ENCODE measurements around the gene SPAG16. TPM values are rescaled to one million over a fixed set of nuclear protein-coding genes. Genes with fewer than 3 reads are reported as not detected.
"Not testable (repeated sequence)": the region's sequence is repeated elsewhere in the genome, so short reads cannot be mapped to it uniquely, and the experiment has no call there.

SPAG16 gene
- polyA plus RNA-seq, 2 of the 4 experiments (the other 2 are of a cell fraction) = 19.1 to 27.6 TPM

DNA sequence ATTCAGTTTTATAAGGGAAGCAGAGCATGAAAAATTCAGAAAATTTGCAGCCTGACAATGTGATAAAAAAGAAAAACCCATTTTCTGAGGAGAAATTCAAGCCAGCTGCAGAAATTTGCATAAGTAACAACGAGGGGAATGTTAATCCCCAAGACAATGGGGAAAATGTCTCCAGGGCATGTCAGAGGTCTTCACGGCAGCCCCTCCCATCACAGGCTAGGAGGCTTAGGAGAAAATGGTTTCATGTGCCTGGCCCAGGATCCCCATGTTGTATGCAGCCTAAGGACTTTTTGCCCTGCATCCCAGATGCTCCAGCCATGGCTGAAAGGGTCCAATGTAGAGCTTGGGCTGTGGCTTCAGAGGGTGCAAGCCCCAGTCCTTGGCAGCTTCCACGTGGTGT, 714.7 kb downstream of the SPAG16 start:
- H3K4me2 ChIP-seq; H3K27ac ChIP-seq; DNase-seq (ENCODE audit: low read depth in 1 of 2, low spot score in 1 of 2); FAIRE-seq; H3K9me3 ChIP-seq; POLR2A ChIA-PET; ATAC-seq; H3K4me3 ChIP-seq: not testable (repeated sequence)
- H3K4me1 ChIP-seq = peaks cover 19% of the 10 kb centered on the region
- CTCF ChIA-PET = interaction anchor here (0.6 kb wide), 1 partner anchor 17 kb away, joined by 3 read pairs; no protein-coding TSS in a partner anchor
- WGBS (ENCODE audit: missing lambda C conversion rate) = 32% methylated on average over 3 of the region's 3 CpGs

DNA sequence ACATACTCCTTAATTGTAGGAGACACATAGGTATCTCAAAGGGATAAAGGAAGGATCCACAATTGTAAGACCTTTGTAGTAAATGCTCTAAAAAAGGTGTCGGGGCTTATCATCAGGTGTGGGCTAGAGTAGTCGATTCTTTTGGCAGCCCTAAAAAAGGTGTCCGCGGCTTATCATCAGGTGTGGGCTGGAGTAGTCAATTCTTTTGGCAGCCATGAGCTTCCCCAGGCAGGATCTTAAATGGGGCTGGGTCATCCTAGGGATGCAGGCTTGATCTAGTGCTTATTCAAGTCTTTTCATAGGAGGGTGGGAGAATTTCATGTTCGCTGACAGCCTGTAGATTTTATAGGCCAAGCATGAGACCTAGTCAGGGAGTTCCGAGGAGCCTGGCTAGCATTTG, 720.2 kb downstream of the SPAG16 start:
- peaks cover 15% of the 10 kb centered on the region for H3K9me3 ChIP-seq
- DNase-seq (ENCODE audit: low read depth in 1 of 2, low spot score in 1 of 2) (no peak), FAIRE-seq (no peak), ATAC-seq (no peak)
- TF ChIP-seq NPAS2 (CRISPR knock-in tag; IDR thresholded peaks at IDR 0.05; ENCODE audit: borderline replicate concordance) = no peak
- TF ChIP-seq JUNB (IDR thresholded peaks at IDR 0.05) = no peak
- TF ChIP-seq CBX2 (IDR thresholded peaks at IDR 0.05; ENCODE audit: borderline replicate concordance, low read depth) = no peak
- TF ChIP-seq POLR2A (IDR thresholded peaks at IDR 0.05; ENCODE audit: low read length) = no peak
- no peak for TF ChIP-seq FOXS1 (CRISPR knock-in tag; IDR thresholded peaks at IDR 0.05)
- TF ChIP-seq EHF (CRISPR knock-in tag; IDR thresholded peaks at IDR 0.05) = no peak
- TF ChIP-seq SREBF2 (IDR thresholded peaks at IDR 0.05) = no peak
- TF ChIP-seq, protein P1, sequence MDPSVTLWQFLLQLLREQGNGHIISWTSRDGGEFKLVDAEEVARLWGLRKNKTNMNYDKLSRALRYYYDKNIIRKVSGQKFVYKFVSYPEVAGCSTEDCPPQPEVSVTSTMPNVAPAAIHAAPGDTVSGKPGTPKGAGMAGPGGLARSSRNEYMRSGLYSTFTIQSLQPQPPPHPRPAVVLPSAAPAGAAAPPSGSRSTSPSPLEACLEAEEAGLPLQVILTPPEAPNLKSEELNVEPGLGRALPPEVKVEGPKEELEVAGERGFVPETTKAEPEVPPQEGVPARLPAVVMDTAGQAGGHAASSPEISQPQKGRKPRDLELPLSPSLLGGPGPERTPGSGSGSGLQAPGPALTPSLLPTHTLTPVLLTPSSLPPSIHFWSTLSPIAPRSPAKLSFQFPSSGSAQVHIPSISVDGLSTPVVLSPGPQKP (IDR thresholded peaks at IDR 0.05; ENCODE audit: low read depth, low read length) = no peak
- ChIA-PET CTCF (interaction anchor here (1.0 kb wide), 1 partner anchor 10 kb away, joined by 3 read pairs; no protein-coding TSS in a partner anchor), POLR2A (no interaction called here)
- H3K4me2 ChIP-seq = no peak overlapping the region
- no peak overlapping the region for H3K27ac ChIP-seq
- H3K4me3 ChIP-seq = no peak overlapping the region
- H3K4me1 ChIP-seq = no peaks in the 10 kb centered on the region
- WGBS (ENCODE audit: missing lambda C conversion rate) = 85% methylated on average over 6 of the region's 6 CpGs

DNA sequence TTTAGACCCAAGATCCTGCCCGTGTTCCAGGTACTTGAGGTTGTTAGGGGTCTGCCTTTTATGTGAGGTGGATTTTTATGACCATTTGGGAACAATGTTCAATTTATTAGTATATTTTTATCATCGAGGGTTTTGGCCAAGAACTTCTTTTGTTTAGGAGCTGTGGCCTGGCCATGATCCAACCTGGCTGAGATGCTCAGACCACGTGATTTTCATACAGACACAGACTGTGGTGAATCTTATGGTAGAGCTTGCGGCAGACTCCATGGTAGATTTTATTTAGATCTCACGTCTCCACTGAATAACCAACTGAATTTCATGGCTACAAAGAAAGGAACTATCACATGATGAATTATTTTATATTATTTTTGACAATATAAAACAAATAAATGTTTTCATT, 721.1 kb downstream of the SPAG16 start:
- DNase-seq (ENCODE audit: low read depth in 1 of 2, low spot score in 1 of 2) = no peak
- no peak overlapping the region for H3K27ac ChIP-seq
- FAIRE-seq = no peak
- CTCF ChIA-PET = no interaction called here
- WGBS (ENCODE audit: missing lambda C conversion rate) = 52% methylated on average over 5 of the region's 5 CpGs
- ATAC-seq = no peak
- no peaks in the 10 kb centered on the region for H3K4me1 ChIP-seq
- no peak overlapping the region for H3K4me2 ChIP-seq
- H3K9me3 ChIP-seq = peaks cover 15% of the 10 kb centered on the region; the same call in 2 of the 3 replicates
- POLR2A ChIA-PET = no interaction called here
- TF ChIP-seq BHLHE40 (IDR thresholded peaks at IDR 0.05; ENCODE audit: low read depth, low read length) (no peak), TFCP2L1 (CRISPR knock-in tag; IDR thresholded peaks at IDR 0.05) (no peak), HDAC2 (IDR thresholded peaks at IDR 0.05) (no peak), RAD21 (conservative IDR thresholded peaks at IDR 0.05 in 1 of 2, IDR thresholded peaks at IDR 0.05 in 1 of 2) (no peak), JUNB (IDR thresholded peaks at IDR 0.05) (no peak), CBX8 (IDR thresholded peaks at IDR 0.05) (no peak), FOSL2 (IDR thresholded peaks at IDR 0.05) (no peak), FOSL2 (CRISPR knock-in tag; IDR thresholded peaks at IDR 0.05) (no peak)
- no peak overlapping the region for H3K4me3 ChIP-seq

DNA sequence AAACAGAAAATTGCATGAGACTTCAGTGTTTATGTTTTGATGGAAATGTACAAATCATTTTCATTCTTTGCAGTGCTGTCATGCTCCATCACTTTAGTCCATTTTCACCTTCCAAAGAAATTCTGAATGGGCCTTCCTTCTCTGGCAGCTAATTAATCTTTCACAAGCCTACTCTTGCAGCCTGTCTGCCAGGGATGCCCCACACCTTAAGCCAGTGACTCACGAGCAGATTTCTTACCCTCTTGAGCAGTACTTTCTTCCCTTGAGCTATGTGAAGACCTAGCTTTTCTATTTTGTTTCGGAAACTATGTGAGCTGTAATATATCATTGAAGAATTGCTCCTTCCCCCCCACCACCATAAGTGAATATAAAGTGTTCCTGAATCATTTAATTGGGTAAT, 722.3 kb downstream of the SPAG16 start:
- ATAC-seq (no peak), DNase-seq (ENCODE audit: low read depth in 1 of 2, low spot score in 1 of 2) (no peak), FAIRE-seq (no peak)
- H3K4me2 ChIP-seq = no peak overlapping the region
- H3K9me3 ChIP-seq = peaks cover 15% of the 10 kb centered on the region; the same call in 2 of the 3 replicates
- POLR2A ChIA-PET = no interaction called here
- 26% methylated on average over 2 of the region's 2 CpGs for whole genome bisulfite sequencing (ENCODE audit: missing lambda C conversion rate)
- no peak for TF ChIP-seq HOXB13 (CRISPR knock-in tag; IDR thresholded peaks at IDR 0.05; ENCODE audit: low read depth)
- TF ChIP-seq KDM1A (IDR thresholded peaks at IDR 0.05; ENCODE audit: low read depth) = no peak
- TF ChIP-seq SMC3 (IDR thresholded peaks at IDR 0.05) = no peak
- TF ChIP-seq, protein P2, sequence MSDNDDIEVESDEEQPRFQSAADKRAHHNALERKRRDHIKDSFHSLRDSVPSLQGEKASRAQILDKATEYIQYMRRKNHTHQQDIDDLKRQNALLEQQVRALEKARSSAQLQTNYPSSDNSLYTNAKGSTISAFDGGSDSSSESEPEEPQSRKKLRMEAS (IDR thresholded peaks at IDR 0.05) = no peak
- no peak for TF ChIP-seq MAFK (IDR thresholded peaks at IDR 0.05; ENCODE audit: partially characterized antibody)
- TF ChIP-seq ZFP36 (IDR thresholded peaks at IDR 0.05; ENCODE audit: borderline replicate concordance, partially characterized antibody) = no peak
- TF ChIP-seq, protein P1 (IDR thresholded peaks at IDR 0.05; ENCODE audit: low read depth, low read length) = no peak
- CTCF ChIA-PET = no interaction called here
- no peak overlapping the region for H3K27ac ChIP-seq
- H3K4me1 ChIP-seq = no peaks in the 10 kb centered on the region
- H3K4me3 ChIP-seq = no peak overlapping the region

Data from A549 (cell line).